BE2C (cell line): ENCODE results near the gene PSMD7. TPM values are rescaled to one million over a fixed set of nuclear protein-coding genes. Genes with fewer than 3 reads are reported as not detected.

Experiments
- DNase-seq: peaks from one replicate; pipeline ENCODE4 v3.0.0-alpha.2; 2020
- H3K27me3 ChIP-seq: fragments of 250-450 bp; sonication (Bioruptor Pico); 2 replicates; pipeline ENCODE4 v1.5.1; 2020; ENCODE audit warnings: mild to moderate bottlenecking
- H3K36me3 ChIP-seq: fragments of 250-450 bp; sonication (Bioruptor Pico); 2 replicates; pipeline ENCODE4 v1.5.1; 2020; ENCODE audit warnings: mild to moderate bottlenecking
- H3K4me1 ChIP-seq: fragments of 250-450 bp; sonication (Bioruptor Pico); 2 replicates; pipeline ENCODE4 v1.5.1; 2020
- H3K4me3 ChIP-seq: 2 replicates; pipeline ENCODE4 v1.5.1; 2011; ENCODE audit warnings: low read depth, low read length
- H3K9me3 ChIP-seq: fragments of 250-450 bp; sonication (Bioruptor Pico); 2 replicates; pipeline ENCODE4 v1.5.1; 2020
- CTCF ChIP-seq: IDR thresholded peaks from 2 replicates; pipeline ENCODE4 v1.5.1; 2012; ENCODE audit warnings: mild to moderate bottlenecking, low read depth, low read length
- polyA plus RNA-seq: library from polyadenylated mRNA; unstranded; fragments of >200 nt; gene quantifications from one replicate; pipeline ENCODE4 v1.2.1, GENCODE V29; 2012; ENCODE audit warnings: low read depth, missing spikeins; ENCODE audit not compliant: insufficient read length, insufficient read depth

PSMD7 gene
- polyA plus RNA-seq: 256 TPM

GRCh38 chr16:74296432-74297144, at the start of gene PSMD7:
TSS of gene PSMD7 (plus strand) at chr16:74296814. CDS start at chr16:74296915, 101 bp downstream.
- no peaks in the 10 kb centered on the region for H3K27me3 ChIP-seq
- H3K4me1 ChIP-seq: no peaks in the 10 kb centered on the region
- DNase-seq: peak; percentile 92
- H3K36me3 ChIP-seq: peaks cover 39% of the 10 kb centered on the region
- peak within 1 kb of the TSS; percentile 89 for H3K4me3 ChIP-seq
- H3K9me3 ChIP-seq: no peaks in the 10 kb centered on the region
- TF ChIP-seq CTCF: no peak

- TF ChIP-seq CTCF: no peak
- no peak overlapping the region for H3K4me3 ChIP-seq
- H3K9me3 ChIP-seq: no peaks in the 10 kb centered on the region
- no peak for DNase-seq
- no peaks in the 10 kb centered on the region for H3K36me3 ChIP-seq
- no peaks in the 10 kb centered on the region for H3K4me1 ChIP-seq
- peaks cover 13% of the 10 kb centered on the region for H3K27me3 ChIP-seq
These were observed 47.4 kb upstream of the PSMD7 start for GRCh38 chr16:74249254-74249653.

- Histone ChIP-seq H3K4me3 (no peak overlapping the region), H3K9me3 (no peaks in the 10 kb centered on the region), H3K4me1 (no peaks in the 10 kb centered on the region), H3K36me3 (no peaks in the 10 kb centered on the region), H3K27me3 (peaks cover 13% of the 10 kb centered on the region)
- no peak for TF ChIP-seq CTCF
- DNase-seq: no peak
These were observed 46.8 kb upstream of the PSMD7 start for GRCh38 chr16:74249846-74250245.

- Histone ChIP-seq H3K9me3 (no peaks in the 10 kb centered on the region), H3K4me1 (no peaks in the 10 kb centered on the region), H3K4me3 (no peak overlapping the region), H3K36me3 (no peaks in the 10 kb centered on the region), H3K27me3 (peaks cover 12% of the 10 kb centered on the region)
- TF ChIP-seq CTCF: no peak
- no peak for DNase-seq
These were observed 44.3 kb upstream of the PSMD7 start for GRCh38 chr16:74252329-74252728.

GRCh38 chr16:74253161-74253938, 43.3 kb upstream of the PSMD7 start:
- no peak for DNase-seq
- Histone ChIP-seq H3K4me1 (no peaks in the 10 kb centered on the region), H3K9me3 (no peaks in the 10 kb centered on the region), H3K36me3 (no peaks in the 10 kb centered on the region), H3K4me3 (no peak overlapping the region), H3K27me3 (peaks cover 1% of the 10 kb centered on the region; the same call in 1 of the 2 replicates)
- TF ChIP-seq CTCF: no peak

GRCh38 chr16:74257061-74257460, 39.6 kb upstream of the PSMD7 start:
- DNase-seq: no peak
- no peaks in the 10 kb centered on the region for H3K27me3 ChIP-seq
- no peak overlapping the region for H3K4me3 ChIP-seq
- no peaks in the 10 kb centered on the region for H3K36me3 ChIP-seq
- no peaks in the 10 kb centered on the region for H3K4me1 ChIP-seq
- no peak for TF ChIP-seq CTCF
- no peaks in the 10 kb centered on the region for H3K9me3 ChIP-seq
